ENCODE data around the gene ASIC3.

The ASIC3 gene

DNA sequence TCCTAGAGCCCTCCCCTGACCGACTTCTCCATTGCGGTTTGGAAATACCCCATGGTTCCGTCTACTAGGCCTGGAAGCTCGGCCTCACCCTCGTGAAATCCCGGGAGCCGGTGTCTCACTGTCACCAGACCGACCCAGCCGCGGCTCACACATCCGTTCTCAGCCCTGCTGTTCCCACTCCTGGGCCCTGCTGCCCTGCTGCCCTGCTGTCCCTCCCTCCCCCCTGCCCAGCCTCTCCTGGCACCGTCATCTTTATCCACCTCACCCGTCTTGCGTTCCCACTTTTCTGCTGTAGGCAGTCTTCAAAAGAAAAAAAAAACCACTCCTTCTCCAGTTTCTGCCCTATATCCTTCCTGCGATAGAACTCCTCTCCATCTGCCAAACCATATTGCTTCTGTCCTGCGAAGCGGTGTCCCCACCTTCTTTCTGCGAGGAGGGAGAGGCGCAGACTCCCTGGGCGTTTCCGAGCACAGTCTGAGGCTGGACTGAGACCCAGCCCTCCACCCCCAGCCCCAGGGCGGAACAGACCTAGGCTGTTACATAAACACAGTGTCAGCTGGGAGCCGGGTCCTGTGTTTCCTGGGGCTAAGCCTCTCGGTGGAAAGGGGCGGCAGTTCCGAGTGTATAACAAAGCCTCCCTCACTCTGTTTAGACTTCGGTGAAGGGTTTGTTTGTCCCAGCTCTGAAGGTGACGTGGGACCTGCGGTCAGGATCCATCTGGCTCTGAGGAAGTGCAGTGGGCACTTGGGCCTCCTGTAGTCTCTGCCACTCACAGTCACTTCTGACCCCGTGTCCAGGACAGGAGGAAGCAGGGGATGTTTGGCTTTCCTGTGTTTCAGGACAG is 40.7 kb downstream of the ASIC3 start:
- Histone ChIP-seq H3K4me1 (ENCODE audit: low read length) (peaks cover 8% of the 10 kb centered on the region; the same call in 1 of the 2 replicates), H3K9me3 (replicated peaks; ENCODE audit: insufficient read depth, low read length) (no peaks in the 10 kb centered on the region), H3K9me2 (replicated peaks; ENCODE audit: insufficient read depth, low read length) (no peaks in the 10 kb centered on the region), H3K9ac (ENCODE audit: low read length) (no peak overlapping the region), H3K27ac (ENCODE audit: low read length) (no peak overlapping the region), H3K36me3 (replicated peaks; ENCODE audit: insufficient read depth, low read length) (no peaks in the 10 kb centered on the region), H3K27me3 (replicated peaks; ENCODE audit: insufficient read depth, low read length) (no peaks in the 10 kb centered on the region), H3K4me3 (ENCODE audit: low read length) (no peak overlapping the region), H3K79me2 (ENCODE audit: low read length) (peaks cover 72% of the 10 kb centered on the region), H2AFZ (ENCODE audit: low read length) (no peak overlapping the region), H3K4me2 (ENCODE audit: low read depth, low read length) (no peak overlapping the region), H4K20me1 (ENCODE audit: insufficient read depth, low read length) (peaks cover 11% of the 10 kb centered on the region; the same call in 1 of the 2 replicates), H3F3A (ENCODE audit: insufficient read depth, low read length) (peaks cover 21% of the 10 kb centered on the region)
- no peak for TF ChIP-seq EZH2 (optimal IDR thresholded peaks at IDR 0.05; ENCODE audit: low read depth, low read length)
- TF ChIP-seq, protein P1, sequence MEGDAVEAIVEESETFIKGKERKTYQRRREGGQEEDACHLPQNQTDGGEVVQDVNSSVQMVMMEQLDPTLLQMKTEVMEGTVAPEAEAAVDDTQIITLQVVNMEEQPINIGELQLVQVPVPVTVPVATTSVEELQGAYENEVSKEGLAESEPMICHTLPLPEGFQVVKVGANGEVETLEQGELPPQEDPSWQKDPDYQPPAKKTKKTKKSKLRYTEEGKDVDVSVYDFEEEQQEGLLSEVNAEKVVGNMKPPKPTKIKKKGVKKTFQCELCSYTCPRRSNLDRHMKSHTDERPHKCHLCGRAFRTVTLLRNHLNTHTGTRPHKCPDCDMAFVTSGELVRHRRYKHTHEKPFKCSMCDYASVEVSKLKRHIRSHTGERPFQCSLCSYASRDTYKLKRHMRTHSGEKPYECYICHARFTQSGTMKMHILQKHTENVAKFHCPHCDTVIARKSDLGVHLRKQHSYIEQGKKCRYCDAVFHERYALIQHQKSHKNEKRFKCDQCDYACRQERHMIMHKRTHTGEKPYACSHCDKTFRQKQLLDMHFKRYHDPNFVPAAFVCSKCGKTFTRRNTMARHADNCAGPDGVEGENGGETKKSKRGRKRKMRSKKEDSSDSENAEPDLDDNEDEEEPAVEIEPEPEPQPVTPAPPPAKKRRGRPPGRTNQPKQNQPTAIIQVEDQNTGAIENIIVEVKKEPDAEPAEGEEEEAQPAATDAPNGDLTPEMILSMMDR (IDR thresholded peaks at IDR 0.05; ENCODE audit: low read length): no peak
- DNase-seq: no peak

DNA sequence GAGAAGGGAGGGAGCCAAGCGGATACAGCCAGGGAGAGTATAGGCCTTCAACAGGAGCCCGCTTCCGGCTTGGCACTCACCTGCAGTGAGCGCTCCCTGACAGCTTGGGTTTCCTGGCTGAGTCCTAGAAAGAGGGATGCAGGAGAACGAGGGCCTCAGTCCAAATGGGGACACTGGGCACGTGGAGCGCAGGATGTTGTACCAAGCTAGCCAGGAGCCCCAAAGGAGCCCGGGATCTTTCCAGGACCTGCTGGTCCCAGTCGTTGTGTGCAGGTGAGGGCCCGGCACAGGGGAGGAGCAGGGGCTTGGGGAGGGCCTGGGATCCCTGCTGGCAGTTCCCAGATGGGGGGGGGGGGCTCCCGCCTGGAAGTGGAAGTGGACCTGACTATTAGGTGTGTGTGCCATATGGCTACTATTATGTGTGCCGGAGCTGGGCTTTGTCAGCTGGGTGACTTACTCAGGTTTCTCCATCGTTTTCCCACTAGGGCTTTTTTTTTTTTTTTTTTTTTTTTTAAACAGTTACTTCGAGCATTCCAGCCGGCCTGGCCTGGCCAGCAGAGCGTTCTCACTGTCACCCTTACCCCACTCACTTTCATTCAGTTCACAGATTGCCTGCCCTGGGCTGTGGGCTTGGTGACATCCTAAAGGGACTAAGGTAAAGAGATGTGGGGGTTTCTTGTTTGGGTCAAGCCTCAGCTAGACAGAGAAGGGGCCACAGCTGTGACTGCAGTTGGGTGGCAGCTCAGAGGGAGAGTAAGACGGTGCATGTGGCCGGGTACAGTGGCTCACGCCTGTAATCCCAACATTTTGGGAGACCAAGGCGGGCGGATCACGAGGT is 41.8 kb downstream of the ASIC3 start:
- Histone ChIP-seq H3K4me3 (ENCODE audit: low read length) (no peak overlapping the region), H3K79me2 (ENCODE audit: low read length) (peaks cover 82% of the 10 kb centered on the region), H3K9me2 (replicated peaks; ENCODE audit: insufficient read depth, low read length) (no peaks in the 10 kb centered on the region), H3K36me3 (replicated peaks; ENCODE audit: insufficient read depth, low read length) (no peaks in the 10 kb centered on the region), H3K4me2 (ENCODE audit: low read depth, low read length) (no peak overlapping the region), H3K27me3 (replicated peaks; ENCODE audit: insufficient read depth, low read length) (no peaks in the 10 kb centered on the region), H3K4me1 (ENCODE audit: low read length) (0 out of 2 replicates have a peak, but pooled peaks cover 8% of the 10 kb centered on the region), H4K20me1 (ENCODE audit: insufficient read depth, low read length) (peaks cover 16% of the 10 kb centered on the region; the same call in 1 of the 2 replicates), H2AFZ (ENCODE audit: low read length) (no peak overlapping the region), H3K9me3 (replicated peaks; ENCODE audit: insufficient read depth, low read length) (no peaks in the 10 kb centered on the region), H3K27ac (ENCODE audit: low read length) (no peak overlapping the region), H3K9ac (ENCODE audit: low read length) (no peak overlapping the region), H3F3A (ENCODE audit: insufficient read depth, low read length) (peaks cover 16% of the 10 kb centered on the region)
- DNase-seq: no peak
- TF ChIP-seq EZH2phosphoT487 (IDR thresholded peaks at IDR 0.05; ENCODE audit: low read length): no peak
- TF ChIP-seq, protein P1 (IDR thresholded peaks at IDR 0.05; ENCODE audit: low read length): no peak
- TF ChIP-seq EZH2 (optimal IDR thresholded peaks at IDR 0.05; ENCODE audit: low read depth, low read length): no peak

DNA sequence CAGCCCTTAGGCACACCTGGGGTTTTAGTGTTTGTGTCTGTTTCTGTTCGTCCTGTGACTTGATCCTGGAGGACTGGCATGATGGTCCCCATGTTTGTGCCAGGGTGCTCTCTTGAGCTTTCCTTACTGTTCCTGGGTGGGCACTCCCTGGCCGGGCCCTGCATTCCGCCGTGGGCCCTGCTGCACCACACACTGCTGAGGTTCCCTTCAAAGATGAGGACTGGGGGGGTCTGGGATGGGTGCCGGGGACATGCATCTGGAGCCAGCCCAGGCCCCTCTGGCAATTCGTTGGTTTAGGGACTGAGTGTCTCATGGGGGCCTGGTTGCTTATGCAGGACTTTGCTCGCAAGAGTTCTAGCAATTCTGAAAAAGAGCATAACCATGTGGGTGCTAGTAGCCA is 42.7 kb downstream of the ASIC3 start:
- 0 out of 2 replicates have a peak, but pooled peaks cover 3% of the 10 kb centered on the region for H3K4me1 ChIP-seq (ENCODE audit: low read length)
- peaks cover 16% of the 10 kb centered on the region; the same call in 1 of the 2 replicates for H4K20me1 ChIP-seq (ENCODE audit: insufficient read depth, low read length)
- H2AFZ ChIP-seq (ENCODE audit: low read length): no peak overlapping the region
- no peak overlapping the region for H3K9ac ChIP-seq (ENCODE audit: low read length)
- peaks cover 10% of the 10 kb centered on the region for H3F3A ChIP-seq (ENCODE audit: insufficient read depth, low read length)
- no peaks in the 10 kb centered on the region for H3K36me3 ChIP-seq (replicated peaks; ENCODE audit: insufficient read depth, low read length)
- no peaks in the 10 kb centered on the region for H3K27me3 ChIP-seq (replicated peaks; ENCODE audit: insufficient read depth, low read length)
- peaks cover 91% of the 10 kb centered on the region for H3K79me2 ChIP-seq (ENCODE audit: low read length)
- TF ChIP-seq EZH2phosphoT487 (IDR thresholded peaks at IDR 0.05; ENCODE audit: low read length) (no peak), EZH2 (optimal IDR thresholded peaks at IDR 0.05; ENCODE audit: low read depth, low read length) (no peak)
- TF ChIP-seq, protein P1 (IDR thresholded peaks at IDR 0.05; ENCODE audit: low read length): no peak
- H3K9me3 ChIP-seq (replicated peaks; ENCODE audit: insufficient read depth, low read length): no peaks in the 10 kb centered on the region
- H3K27ac ChIP-seq (ENCODE audit: low read length): no peak overlapping the region
- H3K9me2 ChIP-seq (replicated peaks; ENCODE audit: insufficient read depth, low read length): no peaks in the 10 kb centered on the region
- no peak for DNase-seq
- no peak overlapping the region for H3K4me3 ChIP-seq (ENCODE audit: low read length)
- no peak overlapping the region for H3K4me2 ChIP-seq (ENCODE audit: low read depth, low read length)

All from MM.1S (cell line).